ENCODE data around the gene CLIC4.

DNA sequence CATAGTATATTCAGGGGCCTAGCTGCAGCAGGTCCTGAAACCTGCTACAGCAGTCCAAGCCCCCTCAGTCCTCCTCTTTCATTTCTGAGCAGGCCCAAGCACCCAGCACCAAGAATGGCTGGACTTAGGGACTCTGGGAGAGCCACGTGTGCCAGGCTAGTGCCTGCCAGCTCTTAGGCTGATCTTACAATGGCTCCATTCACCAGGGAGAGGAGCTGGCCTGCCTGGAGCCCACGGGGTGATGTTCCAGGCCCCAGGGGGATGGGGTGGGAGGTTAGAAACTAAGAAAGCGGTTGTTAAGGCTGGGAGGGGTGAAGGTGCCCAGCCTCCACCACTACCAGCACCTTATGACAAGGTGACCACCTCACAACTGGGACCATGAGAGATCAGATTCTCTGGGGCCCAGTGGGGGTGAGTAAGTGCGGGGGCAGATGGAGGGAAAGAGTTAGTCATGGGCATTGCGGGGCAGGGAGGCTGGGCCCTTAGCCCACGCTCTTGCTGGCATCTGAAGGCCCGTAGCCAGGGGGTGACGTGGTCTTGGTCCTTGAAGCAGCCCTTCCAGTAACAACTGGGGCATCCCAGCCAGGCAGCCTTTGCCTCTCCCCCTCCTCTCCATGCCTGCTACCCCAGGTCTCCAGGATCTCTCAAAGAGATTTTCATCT is 30.3 kb upstream of the CLIC4 start:
- no peak for TF ChIP-seq POLR2A (IDR thresholded peaks at IDR 0.05)
- TF ChIP-seq, protein P1, sequence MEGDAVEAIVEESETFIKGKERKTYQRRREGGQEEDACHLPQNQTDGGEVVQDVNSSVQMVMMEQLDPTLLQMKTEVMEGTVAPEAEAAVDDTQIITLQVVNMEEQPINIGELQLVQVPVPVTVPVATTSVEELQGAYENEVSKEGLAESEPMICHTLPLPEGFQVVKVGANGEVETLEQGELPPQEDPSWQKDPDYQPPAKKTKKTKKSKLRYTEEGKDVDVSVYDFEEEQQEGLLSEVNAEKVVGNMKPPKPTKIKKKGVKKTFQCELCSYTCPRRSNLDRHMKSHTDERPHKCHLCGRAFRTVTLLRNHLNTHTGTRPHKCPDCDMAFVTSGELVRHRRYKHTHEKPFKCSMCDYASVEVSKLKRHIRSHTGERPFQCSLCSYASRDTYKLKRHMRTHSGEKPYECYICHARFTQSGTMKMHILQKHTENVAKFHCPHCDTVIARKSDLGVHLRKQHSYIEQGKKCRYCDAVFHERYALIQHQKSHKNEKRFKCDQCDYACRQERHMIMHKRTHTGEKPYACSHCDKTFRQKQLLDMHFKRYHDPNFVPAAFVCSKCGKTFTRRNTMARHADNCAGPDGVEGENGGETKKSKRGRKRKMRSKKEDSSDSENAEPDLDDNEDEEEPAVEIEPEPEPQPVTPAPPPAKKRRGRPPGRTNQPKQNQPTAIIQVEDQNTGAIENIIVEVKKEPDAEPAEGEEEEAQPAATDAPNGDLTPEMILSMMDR (IDR thresholded peaks at IDR 0.05), result no peak
